GM18858 (cell line): Measurements from ENCODE around the gene SLC6A11.

Source experiments
- ATAC-seq: cut with Tn5 transposase; IDR thresholded peaks from one replicate; pipeline ENCODE4 v1.9.1; 2021; ENCODE audit not compliant: unreplicated experiment

The SLC6A11 gene

DNA sequence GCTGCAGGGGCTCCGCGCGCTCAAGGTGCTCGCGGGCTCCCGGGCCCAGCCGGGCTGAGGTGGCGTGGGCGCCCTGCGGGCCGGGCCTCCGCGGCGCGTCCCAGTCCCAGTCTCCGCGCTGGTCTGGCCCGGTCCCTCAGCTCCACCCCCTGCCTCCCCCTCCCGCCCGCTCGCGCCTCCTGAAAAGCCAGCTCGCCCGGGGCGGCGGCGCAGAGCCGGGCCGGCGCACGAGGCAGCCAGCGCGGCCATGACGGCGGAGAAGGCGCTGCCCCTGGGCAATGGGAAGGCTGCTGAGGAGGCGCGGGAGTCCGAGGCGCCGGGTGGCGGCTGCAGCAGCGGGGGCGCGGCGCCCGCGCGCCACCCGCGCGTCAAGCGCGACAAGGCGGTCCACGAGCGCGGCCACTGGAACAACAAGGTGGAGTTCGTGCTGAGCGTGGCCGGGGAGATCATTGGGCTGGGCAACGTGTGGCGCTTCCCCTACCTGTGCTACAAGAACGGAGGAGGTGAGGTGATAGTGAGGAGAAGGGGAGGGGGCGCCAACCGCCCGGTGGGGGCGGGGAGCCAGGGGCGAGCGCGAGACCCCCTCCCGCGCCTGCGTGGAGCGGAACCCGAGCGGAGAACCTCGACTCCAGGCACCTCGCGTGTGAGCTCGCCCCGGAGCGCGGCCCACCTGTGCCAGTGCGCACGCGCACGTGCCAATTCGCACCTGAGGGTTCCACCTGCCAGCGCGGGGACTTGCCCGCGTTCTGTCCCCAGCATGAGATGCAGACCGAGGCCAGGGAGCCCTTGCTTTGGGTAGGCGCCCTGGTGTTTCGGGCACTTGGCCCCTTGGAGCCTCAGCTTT lies at the start of gene SLC6A11:
SLC6A11 (plus strand) TSS at position 210 of the 844 bp plus-strand sequence; CDS start at position 248, 38 bp downstream.
- ATAC-seq: no peak

DNA sequence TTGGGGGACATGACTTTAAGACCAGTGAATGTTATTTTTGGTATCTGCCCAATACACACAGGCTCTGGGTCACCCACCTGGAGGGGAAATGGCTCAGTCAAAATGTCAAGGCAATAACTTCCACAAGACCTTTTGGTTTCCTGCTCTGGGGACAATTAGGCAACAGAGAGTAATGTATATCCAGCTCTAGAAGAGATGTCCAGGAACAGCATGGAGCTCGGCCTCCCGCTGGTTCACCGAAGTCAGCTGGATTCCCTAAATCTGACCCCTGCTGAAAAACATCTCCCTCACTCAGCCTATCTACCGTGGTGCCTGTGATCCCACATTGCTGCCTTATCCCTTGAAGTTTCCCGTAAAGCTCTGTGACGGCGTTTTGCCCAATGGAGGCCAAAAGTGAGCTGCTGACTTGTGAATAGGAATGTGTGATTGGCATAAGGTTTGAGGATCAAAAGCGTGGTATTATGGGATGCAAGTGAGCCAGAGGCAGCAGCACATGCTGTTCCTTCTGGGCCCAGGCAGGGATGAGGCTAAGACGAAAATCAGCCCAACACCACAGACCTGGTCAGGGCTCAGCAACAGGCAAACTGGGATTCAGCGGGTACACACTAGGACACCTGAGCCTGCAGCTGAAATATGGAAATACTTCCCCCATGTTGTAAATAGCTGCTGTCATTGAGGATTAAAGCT lies 47.2 kb upstream of the SLC6A11 start:
- ATAC-seq: no peak

- no peak for ATAC-seq
These were observed 45.5 kb upstream of the SLC6A11 start for GRCh38 chr3:10770547-10770946.

GRCh38 chr3:10770981-10771380 lies 45.0 kb upstream of the SLC6A11 start:
- no peak for ATAC-seq

DNA sequence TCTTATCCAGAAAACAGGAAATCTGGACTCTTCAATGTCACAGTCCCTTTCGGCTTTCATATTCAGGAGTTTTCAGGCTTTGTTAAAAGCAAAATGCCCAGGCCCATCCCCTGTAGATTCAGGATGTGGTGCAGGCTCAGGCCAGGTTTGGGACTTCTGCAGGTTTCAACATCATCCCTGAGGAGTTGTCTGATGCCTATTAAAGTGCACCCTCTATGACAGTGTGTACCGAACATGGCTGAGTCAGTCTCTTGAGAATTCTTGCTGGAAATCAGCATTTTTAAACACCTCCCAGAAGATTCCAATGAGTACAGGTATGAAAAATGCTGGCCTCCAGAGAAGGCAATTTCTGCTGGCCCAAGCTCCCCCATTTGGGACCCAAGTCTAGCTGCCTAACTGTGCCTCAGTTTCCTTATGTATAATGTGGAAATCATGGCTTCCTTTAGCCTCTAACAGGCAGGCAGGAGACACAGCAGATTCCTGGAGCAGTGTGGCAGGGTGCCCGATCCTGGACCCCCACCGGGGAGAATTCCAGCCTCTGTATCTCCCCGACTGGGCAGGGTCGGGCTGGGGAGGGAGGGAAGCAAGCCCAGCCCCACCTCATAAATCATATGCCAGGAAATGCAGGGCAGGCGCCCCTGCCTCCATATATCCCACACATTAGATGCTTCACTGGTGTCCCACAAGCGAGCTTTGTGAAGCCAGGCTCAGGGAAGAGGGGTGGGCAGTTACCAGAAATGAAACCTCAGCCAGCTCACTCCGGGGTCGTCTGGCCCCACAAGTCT lies 44.4 kb upstream of the SLC6A11 start:
- no peak for ATAC-seq

DNA sequence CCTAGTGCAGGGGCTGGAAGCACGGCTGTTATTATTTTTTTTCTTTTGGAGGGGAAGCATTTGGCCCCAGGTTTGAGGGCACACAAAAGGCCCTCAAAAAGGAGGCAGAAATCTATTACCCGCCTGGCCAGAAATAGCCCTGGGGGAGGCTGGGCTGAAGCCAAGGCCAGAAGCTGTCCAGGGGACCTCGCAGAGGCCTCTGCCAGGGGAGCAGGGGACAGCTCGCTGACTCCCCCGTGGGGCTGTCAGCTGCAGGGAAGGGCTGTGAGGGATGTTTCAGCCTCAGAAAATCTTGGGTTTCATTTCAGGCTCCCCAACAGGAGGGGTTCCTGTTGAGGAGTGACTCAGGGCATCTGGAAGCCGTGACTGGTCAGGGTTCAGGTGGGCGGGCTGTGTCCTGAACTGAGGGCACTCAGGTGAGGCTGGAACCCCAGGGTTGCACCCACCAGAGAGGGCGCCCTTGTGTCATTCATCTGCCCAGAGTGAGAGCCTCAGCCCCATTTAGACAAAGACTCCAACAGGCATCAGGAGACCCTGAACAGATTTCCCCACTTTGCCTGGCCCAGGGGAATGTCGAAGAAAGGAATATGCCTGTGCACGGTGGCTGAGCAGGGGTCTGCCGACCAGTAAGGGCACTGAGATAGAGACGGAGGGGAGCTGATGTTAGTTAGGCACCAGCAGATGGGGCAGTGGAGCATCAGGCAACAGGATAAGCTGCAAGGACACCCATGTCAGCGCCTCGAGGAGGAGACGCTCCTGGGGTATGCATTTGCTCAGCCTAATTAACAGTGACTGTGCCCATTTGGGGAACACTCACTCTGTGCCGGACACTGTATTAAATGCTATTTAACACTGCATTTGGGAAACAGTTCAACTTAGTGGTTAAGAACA lies 43.5 kb upstream of the SLC6A11 start:
- ATAC-seq: no peak

DNA sequence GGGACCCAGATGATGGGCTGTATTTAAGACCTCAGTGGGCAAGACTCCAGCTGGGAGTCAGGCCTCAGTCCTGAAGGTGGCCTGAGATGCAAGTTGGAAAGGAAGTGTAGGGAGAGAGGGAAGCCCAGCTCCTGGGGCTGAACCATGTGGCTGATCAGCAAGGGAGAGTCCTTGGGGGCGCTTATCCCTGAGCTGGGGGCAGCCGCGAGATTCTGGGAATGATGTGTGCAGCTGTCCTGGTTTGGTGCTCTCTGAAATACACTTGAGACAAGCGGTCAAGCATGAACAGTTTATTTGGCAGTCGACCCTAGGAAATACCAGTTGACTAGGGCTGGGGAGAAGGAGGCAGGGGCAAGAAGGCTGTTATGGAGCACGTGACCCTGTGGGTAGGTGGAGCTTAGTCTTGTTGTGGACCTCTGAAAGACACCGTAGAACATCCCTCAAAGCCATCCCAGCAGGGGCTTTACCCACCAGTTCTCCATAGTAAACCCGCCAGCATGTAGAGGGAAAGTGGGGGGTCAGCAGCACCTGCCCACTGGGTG lies 41.8 kb upstream of the SLC6A11 start:
- ATAC-seq: no peak

GRCh38 chr3:10774825-10775224 lies 41.2 kb upstream of the SLC6A11 start:
- ATAC-seq: no peak

GRCh38 chr3:10775259-10775658 lies 40.8 kb upstream of the SLC6A11 start:
- no peak for ATAC-seq

DNA sequence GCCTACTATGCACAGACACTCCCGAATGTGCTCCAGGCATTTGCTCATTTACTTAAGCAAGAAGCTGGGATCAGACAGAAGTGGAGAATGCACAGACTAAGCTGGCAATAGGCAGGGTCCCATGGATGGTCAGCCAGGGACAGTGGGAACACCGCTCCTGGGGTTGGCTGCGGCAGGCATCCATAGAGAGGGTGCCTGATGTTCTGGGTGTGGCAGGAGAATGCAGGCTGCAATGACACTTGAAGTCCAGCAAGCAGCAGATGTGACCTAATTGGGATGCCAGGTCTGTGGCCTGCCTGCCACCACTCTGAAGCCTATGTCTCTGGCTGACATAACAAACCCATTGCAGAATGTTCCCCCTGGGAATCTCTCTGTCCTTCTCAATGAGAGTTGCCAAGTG lies 40.2 kb upstream of the SLC6A11 start:
- no peak for ATAC-seq

GRCh38 chr3:10777627-10778026 lies 38.4 kb upstream of the SLC6A11 start:
- ATAC-seq: no peak

DNA sequence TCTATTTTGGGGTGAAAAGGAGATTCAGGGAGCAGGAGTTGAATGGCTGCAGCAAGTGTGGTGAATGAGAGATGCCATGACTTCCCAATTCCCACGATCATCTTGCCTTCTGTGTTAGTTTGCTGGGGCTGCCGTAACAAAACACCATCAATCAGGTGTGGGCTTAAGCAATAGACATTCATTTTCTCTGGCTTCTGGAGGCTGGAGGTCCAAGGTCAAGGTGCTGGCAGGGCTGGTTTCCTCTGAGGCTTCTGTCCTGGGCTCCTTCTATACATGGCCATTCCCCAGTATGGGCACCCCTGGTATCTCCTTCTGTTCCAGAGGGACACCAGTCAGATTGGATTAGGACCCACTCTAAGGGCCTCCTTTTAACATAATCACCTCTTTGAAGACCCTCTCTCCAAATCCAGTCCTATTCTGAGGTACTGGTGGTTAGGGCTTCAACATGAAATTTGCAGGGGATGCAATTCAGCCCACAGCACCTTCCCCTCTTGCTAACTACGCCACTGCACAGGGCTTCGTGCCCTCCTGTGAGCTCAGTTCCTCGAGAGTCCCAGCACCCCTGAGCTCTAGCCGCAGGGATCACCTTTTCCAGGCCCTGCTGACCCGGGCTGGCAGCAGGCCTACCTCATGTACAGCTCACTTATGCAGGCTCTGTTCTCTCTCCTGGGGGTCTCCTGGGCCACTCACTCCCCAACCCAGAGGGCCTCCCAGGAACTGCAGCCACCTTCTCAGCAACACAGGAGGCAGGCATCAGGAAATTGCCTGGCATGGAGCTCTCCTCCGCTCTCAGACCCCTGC lies 37.3 kb upstream of the SLC6A11 start:
- no peak for ATAC-seq

DNA sequence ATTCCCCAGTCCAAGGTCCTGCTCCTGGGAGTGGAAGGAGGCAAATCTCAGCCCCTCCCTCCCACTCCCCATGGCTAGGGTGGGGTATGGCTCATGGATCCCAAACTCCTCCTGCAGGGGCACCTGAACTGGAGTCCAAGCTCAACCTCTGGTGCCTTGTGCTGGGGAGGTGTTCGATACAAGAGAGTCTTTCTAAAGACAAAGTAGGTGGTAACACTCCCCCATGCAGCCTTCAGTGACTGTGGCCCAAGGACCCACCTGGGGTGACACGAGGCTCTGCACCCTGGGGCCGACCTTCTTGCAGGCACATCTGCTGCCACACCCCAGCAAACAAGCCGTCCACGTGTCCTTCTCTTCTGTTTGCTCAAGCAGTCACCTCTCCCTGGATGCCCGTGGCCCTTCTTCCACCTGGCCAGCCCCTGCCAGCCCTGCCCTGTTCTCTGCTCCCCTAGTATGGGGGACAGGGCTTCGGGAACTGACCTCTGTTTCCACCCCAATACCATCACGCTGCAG lies 36.7 kb upstream of the SLC6A11 start:
- ATAC-seq: no peak

DNA sequence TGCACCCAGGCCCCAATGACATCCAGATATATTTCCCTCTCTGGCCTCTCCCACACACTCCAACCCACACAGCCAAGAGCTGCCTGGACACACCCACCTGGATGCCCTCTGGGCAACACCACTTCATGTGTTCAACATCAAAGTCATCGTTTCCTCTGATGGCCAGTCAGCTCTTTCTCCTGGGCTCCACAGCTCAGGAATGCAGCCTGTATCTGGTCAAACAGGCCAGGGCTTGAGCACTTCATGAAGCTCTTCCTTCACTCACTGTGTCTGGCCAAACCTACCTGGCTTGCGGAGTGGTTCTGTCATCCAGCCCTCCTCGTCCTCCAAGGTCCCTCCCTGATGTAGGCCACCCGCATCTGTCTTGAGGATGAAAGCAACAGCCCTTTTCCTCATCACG lies 35.8 kb upstream of the SLC6A11 start:
- no peak for ATAC-seq

DNA sequence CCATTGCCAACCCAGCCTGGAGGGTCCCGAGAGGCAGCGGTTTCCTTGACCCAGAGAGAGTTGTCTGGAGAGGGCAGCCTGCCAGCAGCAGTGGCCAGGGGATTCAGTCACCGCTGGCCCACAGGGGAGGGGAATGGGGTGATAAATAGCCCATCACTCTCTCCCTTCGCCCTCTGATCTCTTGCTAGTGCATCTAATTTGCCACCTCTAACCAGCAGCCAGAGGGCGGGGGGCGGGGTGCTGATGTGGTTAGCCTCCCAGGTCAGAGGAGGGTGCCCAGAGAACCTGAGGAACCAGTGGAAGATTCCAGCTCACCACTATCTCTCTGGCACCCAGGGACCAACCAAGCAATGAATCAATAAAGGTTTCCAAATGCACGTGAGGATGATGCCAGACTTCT lies 35.1 kb upstream of the SLC6A11 start:
- ATAC-seq: no peak

DNA sequence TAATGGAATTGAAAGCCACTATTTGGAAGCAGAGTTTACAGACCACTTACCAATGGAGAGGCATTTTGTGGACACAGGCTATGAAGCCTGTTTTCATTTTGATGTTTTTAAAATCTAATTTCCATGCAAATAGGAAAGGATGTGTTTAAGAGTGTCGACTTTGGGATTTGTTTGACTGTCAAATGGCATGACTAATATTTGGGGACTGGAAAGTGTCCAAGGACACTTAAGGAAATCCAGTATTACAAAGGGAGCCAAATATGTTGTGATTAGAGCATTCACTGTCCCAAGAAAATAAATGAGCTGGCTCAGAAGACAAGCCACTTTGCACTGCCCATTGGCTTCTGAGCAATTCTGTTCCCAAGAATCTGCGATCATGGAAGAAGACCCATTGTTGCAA lies 34.0 kb upstream of the SLC6A11 start:
- ATAC-seq: no peak

DNA sequence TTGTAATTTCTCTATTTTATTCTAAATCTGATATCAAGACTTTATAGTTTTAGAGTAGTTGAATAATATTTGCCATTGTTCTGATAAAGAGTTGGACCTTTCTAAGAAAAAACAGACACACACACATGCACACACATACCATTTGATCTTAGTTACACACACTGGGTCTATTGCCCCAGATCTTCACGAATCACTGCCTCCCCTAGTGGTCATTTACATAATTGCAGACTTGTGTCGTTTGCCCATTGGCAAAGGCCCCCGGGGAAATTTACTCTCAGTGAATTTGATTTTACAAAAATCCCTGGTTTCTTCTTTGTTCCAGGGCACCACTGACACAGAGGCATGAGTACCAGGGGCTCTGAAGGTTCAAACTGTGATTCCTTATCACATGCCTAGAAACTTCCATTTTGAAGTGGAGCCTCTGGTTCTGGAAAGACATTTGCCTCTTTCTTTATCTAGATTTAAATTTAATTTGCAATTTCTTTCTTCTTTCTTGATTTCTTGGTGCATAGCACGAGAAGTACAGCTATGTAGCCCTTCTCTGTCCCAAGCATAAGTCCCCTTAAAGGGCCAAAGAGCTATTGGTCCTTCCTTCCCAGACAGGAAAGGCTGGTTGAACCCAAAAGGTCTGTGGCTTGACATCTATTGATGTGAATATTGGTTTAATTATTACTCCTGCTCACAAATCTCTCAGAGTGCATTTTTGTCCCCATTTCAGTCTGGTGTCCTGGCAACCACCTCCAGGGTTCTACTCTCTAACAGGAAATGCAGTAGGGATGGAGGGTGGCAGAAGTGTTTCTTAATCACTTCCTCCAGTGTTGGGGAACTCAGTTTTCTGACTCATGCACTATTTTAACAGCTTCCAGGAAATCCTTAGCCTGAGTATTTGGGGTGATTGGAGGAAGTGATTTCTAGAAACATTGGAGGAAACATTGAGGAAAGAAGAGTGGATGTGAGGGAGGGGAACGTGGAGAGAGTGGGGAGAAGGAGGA lies 32.4 kb upstream of the SLC6A11 start:
- no peak for ATAC-seq

DNA sequence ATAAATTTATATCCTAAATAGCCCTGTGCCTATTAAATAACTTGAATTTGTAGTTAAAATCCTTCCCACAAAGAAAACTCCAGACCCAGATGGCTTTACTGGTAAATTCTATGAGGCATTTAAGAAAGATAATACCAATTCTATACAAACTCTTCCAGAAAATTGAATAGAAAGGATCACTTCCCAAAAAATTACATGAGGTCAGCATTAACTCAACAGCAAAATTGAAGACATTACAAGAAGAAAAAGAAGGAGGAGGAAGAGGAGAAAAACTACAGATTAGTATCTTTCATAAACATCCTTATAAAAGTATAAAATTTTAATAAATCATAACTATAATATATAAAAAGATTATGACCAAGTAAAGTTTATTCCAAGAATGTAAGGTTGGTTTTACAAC lies 29.4 kb upstream of the SLC6A11 start:
- no peak for ATAC-seq
